OCI-M1 (cell line): ENCODE measurements around the gene FH.

ENCODE experiments used
- DNase-seq: peaks from one replicate; lab custom pipeline; 2025; lab: John Stamatoyannopoulos, UW

FH gene

GRCh38 chr1:241459186-241459802 is 60.3 kb downstream of the FH start:
- no peak for DNase-seq

- DNase-seq, result no peak
Observed at GRCh38 chr1:241457421-241457820, 62.1 kb downstream of the FH start.

GRCh38 chr1:241456743-241457142 is 62.8 kb downstream of the FH start:
- DNase-seq, result no peak

- DNase-seq, result no peak
Observed at GRCh38 chr1:241453732-241454131, 65.8 kb downstream of the FH start.

GRCh38 chr1:241451956-241452355 is 67.6 kb downstream of the FH start:
- DNase-seq, result no peak
